A673 (cell line): ENCODE results near the gene CGNL1. TPM values are rescaled to one million over a fixed set of nuclear protein-coding genes. Genes with fewer than 3 reads are reported as not detected.

Experiments
- BruUV-seq: library from RNA; stranded (reverse); fragments of 400-500 nt; replicated peaks from 2 replicates; lab custom pipeline; 2021; lab: Mats Ljungman, UMichigan
- CTCF ChIA-PET: fragments of 300-600 bp; sonication (Branson Sonifier 250); formaldehyde crosslinking; loops from one replicate; lab custom pipeline; 2022; ENCODE audit warnings: antibody characterized with exemption; lab: Charles Lee
- POLR2A ChIA-PET: fragments of 300-600 bp; sonication (Branson Sonifier 250); formaldehyde crosslinking; loops from one replicate; lab custom pipeline; 2022; ENCODE audit warnings: antibody characterized with exemption; ENCODE audit not compliant: low non-redundant PET; lab: Charles Lee
- DNase-seq: peaks from one replicate; pipeline ENCODE4 v3.0.0-alpha.2; 2015; ENCODE audit warnings: low spot score
- H3K27ac ChIP-seq: fragments of 200-600 bp; sonication (generic); 2 replicates; pipeline ENCODE4 v1.5.1; 2016; ENCODE audit warnings: mixed run types, low read depth, mild to moderate bottlenecking, mixed read lengths, antibody characterized with exemption, low read length; ENCODE audit not compliant: poor library complexity, severe bottlenecking
- H3K27me3 ChIP-seq: fragments of 200-600 bp; sonication (generic); replicated peaks from 2 replicates; pipeline ENCODE4 v1.6.1; 2017; ENCODE audit warnings: mixed run types, low read depth, mild to moderate bottlenecking, mixed read lengths, antibody characterized with exemption, low read length; ENCODE audit not compliant: insufficient read depth, poor library complexity
- H3K36me3 ChIP-seq: fragments of 200-600 bp; sonication (generic); 2 replicates; pipeline ENCODE4 v1.6.1; 2016; ENCODE audit warnings: mixed run types, mild to moderate bottlenecking, mixed read lengths, antibody characterized with exemption, low read length; ENCODE audit not compliant: insufficient read depth, poor library complexity, severe bottlenecking
- H3K4me1 ChIP-seq: fragments of 200-600 bp; sonication (generic); 2 replicates; pipeline ENCODE4 v1.6.1; 2017; ENCODE audit warnings: mixed run types, mild to moderate bottlenecking, mixed read lengths, antibody characterized with exemption, low read length; ENCODE audit not compliant: insufficient read depth, poor library complexity, severe bottlenecking
- H3K4me3 ChIP-seq: fragments of 200-600 bp; sonication (generic); 2 replicates; pipeline ENCODE4 v1.5.1; 2016; ENCODE audit warnings: low read depth, mixed run types, mild to moderate bottlenecking, mixed read lengths, low read length; ENCODE audit not compliant: poor library complexity, severe bottlenecking
- H3K9me3 ChIP-seq: fragments of 200-600 bp; sonication (generic); 2 replicates; pipeline ENCODE4 v1.6.1; 2016; ENCODE audit warnings: mixed run types, low read depth, mild to moderate bottlenecking, mixed read lengths, antibody characterized with exemption, low read length; ENCODE audit not compliant: poor library complexity, severe bottlenecking
- EZH2 ChIP-seq: fragments of 200-600 bp; sonication (generic); IDR thresholded peaks from 2 replicates; pipeline ENCODE4 v1.6.1; 2017; ENCODE audit warnings: borderline replicate concordance, low read depth, mild to moderate bottlenecking, mixed read lengths, antibody characterized with exemption, low read length; ENCODE audit not compliant: poor library complexity, severe bottlenecking
- intact Hi-C: fragments of 100-400 bp; cut with micrococcal nuclease; formaldehyde crosslinking; loops from one replicate; pipeline ENCODE4 v1.10.0; 2022; ENCODE audit not compliant: unreplicated experiment
- total RNA-seq: library from RNA; stranded (reverse); gene quantifications from 2 replicates; pipeline ENCODE4 v1.2.3, GENCODE V29; 2021
- TF ChIP-seq, protein P1 (sequence below): fragments of 300-800, 200-600 bp; sonication (generic); conservative IDR thresholded peaks from 2 replicates; pipeline ENCODE4 v1.5.1; 2017; ENCODE audit warnings: low read depth, mild to moderate bottlenecking, antibody characterized with exemption, low read length, moderate library complexity, mixed read lengths

The CGNL1 gene
- total RNA-seq, 1 experiment from 2014 or later = 0.58 TPM

- peak; percentile 58 for DNase-seq
- Histone ChIP-seq H3K4me3 (no peak overlapping the region), H3K36me3 (no peaks in the 10 kb centered on the region), H3K27ac (peak overlapping the region; percentile 6), H3K9me3 (no peaks in the 10 kb centered on the region), H3K27me3 (no peaks in the 10 kb centered on the region), H3K4me1 (peaks cover 15% of the 10 kb centered on the region)
- POLR2A ChIA-PET = no interaction called here
- TF ChIP-seq, protein P1, sequence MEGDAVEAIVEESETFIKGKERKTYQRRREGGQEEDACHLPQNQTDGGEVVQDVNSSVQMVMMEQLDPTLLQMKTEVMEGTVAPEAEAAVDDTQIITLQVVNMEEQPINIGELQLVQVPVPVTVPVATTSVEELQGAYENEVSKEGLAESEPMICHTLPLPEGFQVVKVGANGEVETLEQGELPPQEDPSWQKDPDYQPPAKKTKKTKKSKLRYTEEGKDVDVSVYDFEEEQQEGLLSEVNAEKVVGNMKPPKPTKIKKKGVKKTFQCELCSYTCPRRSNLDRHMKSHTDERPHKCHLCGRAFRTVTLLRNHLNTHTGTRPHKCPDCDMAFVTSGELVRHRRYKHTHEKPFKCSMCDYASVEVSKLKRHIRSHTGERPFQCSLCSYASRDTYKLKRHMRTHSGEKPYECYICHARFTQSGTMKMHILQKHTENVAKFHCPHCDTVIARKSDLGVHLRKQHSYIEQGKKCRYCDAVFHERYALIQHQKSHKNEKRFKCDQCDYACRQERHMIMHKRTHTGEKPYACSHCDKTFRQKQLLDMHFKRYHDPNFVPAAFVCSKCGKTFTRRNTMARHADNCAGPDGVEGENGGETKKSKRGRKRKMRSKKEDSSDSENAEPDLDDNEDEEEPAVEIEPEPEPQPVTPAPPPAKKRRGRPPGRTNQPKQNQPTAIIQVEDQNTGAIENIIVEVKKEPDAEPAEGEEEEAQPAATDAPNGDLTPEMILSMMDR = no peak
- TF ChIP-seq EZH2 = no peak
- BruUV-seq = no TSS peak
- intact Hi-C loops = no loop called here
- CTCF ChIA-PET = no interaction called here
Measured at GRCh38 chr15:57444877-57445513, 68.7 kb downstream of the CGNL1 start.

GRCh38 chr15:57445872-57446271 lies 69.6 kb downstream of the CGNL1 start:
- H3K27me3 ChIP-seq = no peaks in the 10 kb centered on the region
- TF ChIP-seq, protein P1 = no peak
- TF ChIP-seq EZH2 = no peak
- H3K4me1 ChIP-seq = peaks cover 15% of the 10 kb centered on the region
- ChIA-PET POLR2A (no interaction called here), CTCF (interaction anchor here (0.6 kb wide), 1 partner anchor 50 kb away, joined by 5 read pairs; no protein-coding TSS in a partner anchor)
- no TSS peak for BruUV-seq
- intact Hi-C loops = no loop called here
- no peaks in the 10 kb centered on the region for H3K9me3 ChIP-seq
- peak; percentile 45 for DNase-seq
- H3K36me3 ChIP-seq = no peaks in the 10 kb centered on the region
- H3K4me3 ChIP-seq = no peak overlapping the region
- peak overlapping the region; percentile 6 for H3K27ac ChIP-seq

- TF ChIP-seq EZH2 = no peak
- TF ChIP-seq, protein P1 = no peak
- no peaks in the 10 kb centered on the region for H3K9me3 ChIP-seq
- no peaks in the 10 kb centered on the region for H3K36me3 ChIP-seq
- ChIA-PET CTCF (interaction anchor here (0.6 kb wide), 1 partner anchor 50 kb away, joined by 5 read pairs; no protein-coding TSS in a partner anchor), POLR2A (no interaction called here)
- BruUV-seq = no TSS peak
- no peak overlapping the region for H3K4me3 ChIP-seq
- intact Hi-C loops = no loop called here
- no peak for DNase-seq
- H3K4me1 ChIP-seq = peaks cover 15% of the 10 kb centered on the region
- H3K27me3 ChIP-seq = no peaks in the 10 kb centered on the region
- peak overlapping the region; percentile 6 for H3K27ac ChIP-seq
Measured at GRCh38 chr15:57446393-57446792, 70.1 kb downstream of the CGNL1 start.
